Mesendoderm (in vitro differentiated cells): Measurements from ENCODE around the gene E2F2.

Experiments
- DNase-seq: peaks from one replicate; pipeline ENCODE4 v3.0.0; 2013
- H2AK5ac ChIP-seq: 2 replicates; pipeline ENCODE4 v1.6.1; 2013; ENCODE audit warnings: low read length, inconsistent platforms
- H2BK120ac ChIP-seq: 2 replicates; pipeline ENCODE4 v1.6.1; 2013; ENCODE audit warnings: low read depth, mild to moderate bottlenecking, low read length, moderate library complexity, mixed read lengths
- H2BK15ac ChIP-seq: replicated peaks from 2 replicates; pipeline ENCODE4 v1.6.1; 2013; ENCODE audit warnings: low read depth, mild to moderate bottlenecking, moderate library complexity
- H2BK5ac ChIP-seq: 2 replicates; pipeline ENCODE4 v1.6.1; 2013; ENCODE audit warnings: low read length, inconsistent platforms
- H3K18ac ChIP-seq: 2 replicates; pipeline ENCODE4 v1.6.1; 2013; ENCODE audit warnings: mild to moderate bottlenecking, low read length, mixed read lengths
- H3K23ac ChIP-seq: one replicate; pipeline ENCODE4 v1.6.1; 2013; ENCODE audit warnings: low read length
- H3K27ac ChIP-seq: 2 replicates; pipeline ENCODE4 v1.5.1; 2013; ENCODE audit warnings: low read depth, mild to moderate bottlenecking, inconsistent platforms, low read length, moderate library complexity
- H3K27me3 ChIP-seq: 2 replicates; pipeline ENCODE4 v1.6.1; 2013; ENCODE audit warnings: low read length, control low read depth, mild to moderate bottlenecking, inconsistent platforms; ENCODE audit not compliant: insufficient read depth, poor library complexity
- H3K36me3 ChIP-seq: 2 replicates; pipeline ENCODE4 v1.6.1; 2013; ENCODE audit warnings: low read length, inconsistent platforms; ENCODE audit not compliant: control insufficient read depth, insufficient read depth
- H3K4ac ChIP-seq: one replicate; pipeline ENCODE4 v1.6.1; 2013; ENCODE audit warnings: low read depth, mild to moderate bottlenecking, low read length, moderate library complexity
- H3K4me1 ChIP-seq: 2 replicates; pipeline ENCODE4 v1.6.1; 2013; ENCODE audit warnings: low read depth, low read length, inconsistent platforms; ENCODE audit not compliant: control insufficient read depth
- H3K4me2 ChIP-seq: 2 replicates; pipeline ENCODE4 v1.6.1; 2013; ENCODE audit warnings: low read length
- H3K4me3 ChIP-seq: 2 replicates; pipeline ENCODE4 v1.5.1; 2013; ENCODE audit warnings: mild to moderate bottlenecking, low read length
- H3K56ac ChIP-seq: one replicate; pipeline ENCODE4 v1.6.1; 2013; ENCODE audit warnings: low read length
- H3K79me1 ChIP-seq: 2 replicates; pipeline ENCODE4 v1.6.1; 2013; ENCODE audit warnings: low read length, inconsistent platforms
- H3K79me2 ChIP-seq: 2 replicates; pipeline ENCODE4 v1.6.1; 2013; ENCODE audit warnings: mild to moderate bottlenecking, low read length; ENCODE audit not compliant: control insufficient read depth, insufficient read depth
- H3K9ac ChIP-seq: 2 replicates; pipeline ENCODE4 v1.6.1; 2013; ENCODE audit warnings: low read length, inconsistent platforms
- H4K5ac ChIP-seq: one replicate; pipeline ENCODE4 v1.6.1; 2013; ENCODE audit warnings: low read length
- H4K8ac ChIP-seq: one replicate; pipeline ENCODE4 v1.6.1; 2013; ENCODE audit warnings: low read depth, mild to moderate bottlenecking, control low read depth, low read length, moderate library complexity
- WGBS: extraction: QIAGEN DNeasy Blood & Tissue Kit; methylation state at CpG from one replicate; pipeline ENCODE4 v1.1.7; 2013; ENCODE audit warnings: low lambda C conversion rate, missing lambda C conversion rate; ENCODE audit not compliant: insufficient coverage; ENCODE audit errors: extremely low coverage; 5-methylcytosine and 5-hydroxymethylcytosine counted together

Gene E2F2

DNA sequence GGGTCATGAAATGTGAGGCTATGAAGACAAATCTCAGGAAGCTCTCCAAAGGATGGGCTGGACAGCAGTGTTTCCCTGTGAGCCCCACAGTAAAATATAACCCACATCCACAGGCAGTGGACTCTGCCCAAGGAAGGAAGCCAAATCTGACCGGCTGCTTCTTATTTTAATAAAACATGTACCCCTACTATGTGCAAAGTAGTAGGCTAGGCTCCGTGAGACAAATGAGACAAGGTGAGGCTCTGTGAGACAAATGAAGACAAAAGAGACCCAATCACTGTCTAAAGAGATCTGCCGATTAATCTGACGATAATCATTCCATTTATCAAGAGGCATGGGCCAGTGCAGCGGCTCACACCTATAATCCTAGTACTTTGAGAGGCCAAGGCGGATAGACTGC, 49.1 kb downstream of the E2F2 start:
- Histone ChIP-seq H4K5ac (no peak overlapping the region), H3K79me2 (peaks cover 36% of the 10 kb centered on the region), H3K9ac (peak overlapping the region; percentile 48), H3K4me2 (peak overlapping the region; percentile 20), H2BK5ac (no peak overlapping the region), H3K56ac (peak overlapping the region; percentile 7), H3K27ac (no peak overlapping the region), H3K4me1 (peaks cover 9% of the 10 kb centered on the region), H3K4ac (no peak overlapping the region), H3K4me3 (no peak overlapping the region), H2AK5ac (no peak overlapping the region), H3K27me3 (no peaks in the 10 kb centered on the region), H3K23ac (no peak overlapping the region), H2BK120ac (no peak overlapping the region), H3K18ac (no peak overlapping the region), H3K79me1 (peaks cover 30% of the 10 kb centered on the region), H4K8ac (no peak overlapping the region), H3K36me3 (no peaks in the 10 kb centered on the region), H2BK15ac (no peak overlapping the region)
- DNase-seq, result no peak
- no CpG with 5 or more reads among the region's 6 CpGs for WGBS

DNA sequence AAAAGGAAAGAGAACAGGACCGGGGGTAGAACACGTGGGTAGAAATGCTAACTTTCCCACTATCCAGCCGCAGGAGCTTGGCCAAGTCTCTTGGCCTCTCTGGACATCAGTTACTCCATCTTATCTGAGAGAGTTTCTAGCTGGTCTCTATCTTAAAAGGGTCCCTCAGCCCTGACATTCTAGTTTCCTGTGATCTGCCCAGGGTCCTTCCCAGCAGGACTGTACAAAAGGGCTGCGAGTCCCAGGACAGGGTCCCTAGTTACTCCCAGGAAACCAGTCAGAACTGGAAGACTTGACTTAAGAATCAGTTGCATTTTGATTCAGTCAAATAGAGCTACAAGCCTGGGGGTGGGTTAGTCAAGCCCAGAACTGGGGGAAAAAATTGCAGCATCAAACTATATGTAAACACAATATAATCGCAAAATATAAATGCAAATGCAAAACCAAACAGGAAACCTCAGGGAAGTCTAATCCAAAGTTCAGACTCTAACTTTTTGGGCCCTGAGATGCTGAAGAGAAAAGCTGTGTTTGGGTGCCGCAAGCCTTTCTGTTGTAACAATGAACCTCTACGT, 49.9 kb downstream of the E2F2 start:
- Histone ChIP-seq H3K36me3 (no peaks in the 10 kb centered on the region), H2BK15ac (no peak overlapping the region), H3K56ac (no peak overlapping the region), H3K4ac (no peak overlapping the region), H3K4me1 (peaks cover 9% of the 10 kb centered on the region), H3K4me3 (no peak overlapping the region), H3K23ac (no peak overlapping the region), H2BK5ac (no peak overlapping the region), H3K18ac (no peak overlapping the region), H3K4me2 (no peak overlapping the region), H4K5ac (no peak overlapping the region), H3K79me1 (peaks cover 33% of the 10 kb centered on the region), H3K27me3 (no peaks in the 10 kb centered on the region), H3K79me2 (peaks cover 39% of the 10 kb centered on the region), H3K27ac (no peak overlapping the region), H2AK5ac (no peak overlapping the region), H3K9ac (peak overlapping the region; percentile 48), H4K8ac (no peak overlapping the region), H2BK120ac (no peak overlapping the region)
- WGBS, result no CpG with 5 or more reads among the region's 7 CpGs
- DNase-seq, result no peak

GRCh38 chr1:23480187-23481025, 50.6 kb downstream of the E2F2 start:
- no peak for DNase-seq
- H3K4me3 ChIP-seq, result no peak overlapping the region
- peaks cover 42% of the 10 kb centered on the region for H3K79me2 ChIP-seq
- H3K27me3 ChIP-seq, result no peaks in the 10 kb centered on the region
- no peak overlapping the region for H3K18ac ChIP-seq
- no peak overlapping the region for H3K4ac ChIP-seq
- H3K4me2 ChIP-seq, result no peak overlapping the region
- no peaks in the 10 kb centered on the region for H3K36me3 ChIP-seq
- no peak overlapping the region for H3K56ac ChIP-seq
- H3K79me1 ChIP-seq, result peaks cover 35% of the 10 kb centered on the region
- H3K4me1 ChIP-seq, result peaks cover 9% of the 10 kb centered on the region
- no peak overlapping the region for H2BK120ac ChIP-seq
- no peak overlapping the region for H2AK5ac ChIP-seq
- WGBS, result no CpG with 5 or more reads among the region's 4 CpGs
- no peak overlapping the region for H4K5ac ChIP-seq
- H3K9ac ChIP-seq, result peak overlapping the region; percentile 5
- no peak overlapping the region for H2BK5ac ChIP-seq
- H3K23ac ChIP-seq, result no peak overlapping the region
- no peak overlapping the region for H3K27ac ChIP-seq
- H4K8ac ChIP-seq, result no peak overlapping the region
- H2BK15ac ChIP-seq, result no peak overlapping the region

GRCh38 chr1:23479666-23479941, 51.4 kb downstream of the E2F2 start:
- H3K56ac ChIP-seq, result no peak overlapping the region
- H2BK120ac ChIP-seq, result no peak overlapping the region
- H3K4me1 ChIP-seq, result peaks cover 7% of the 10 kb centered on the region
- H2BK5ac ChIP-seq, result no peak overlapping the region
- no CpG with 5 or more reads among the region's 2 CpGs for WGBS
- no peak overlapping the region for H3K4me3 ChIP-seq
- no peak overlapping the region for H3K18ac ChIP-seq
- no peak overlapping the region for H4K5ac ChIP-seq
- no peak overlapping the region for H3K27ac ChIP-seq
- peaks cover 48% of the 10 kb centered on the region for H3K79me2 ChIP-seq
- no peak overlapping the region for H3K4me2 ChIP-seq
- H3K4ac ChIP-seq, result no peak overlapping the region
- H3K27me3 ChIP-seq, result no peaks in the 10 kb centered on the region
- no peak overlapping the region for H3K23ac ChIP-seq
- no peak overlapping the region for H2AK5ac ChIP-seq
- H2BK15ac ChIP-seq, result no peak overlapping the region
- no peak overlapping the region for H3K9ac ChIP-seq
- peaks cover 40% of the 10 kb centered on the region for H3K79me1 ChIP-seq
- DNase-seq, result no peak
- no peak overlapping the region for H4K8ac ChIP-seq
- no peaks in the 10 kb centered on the region for H3K36me3 ChIP-seq

GRCh38 chr1:23478896-23479665, 52.0 kb downstream of the E2F2 start:
- Histone ChIP-seq H3K23ac (no peak overlapping the region), H3K18ac (no peak overlapping the region), H3K4me2 (no peak overlapping the region), H3K56ac (no peak overlapping the region), H2BK120ac (no peak overlapping the region), H3K4me3 (no peak overlapping the region), H3K27ac (no peak overlapping the region), H2BK5ac (no peak overlapping the region), H3K27me3 (no peaks in the 10 kb centered on the region), H3K79me2 (peaks cover 48% of the 10 kb centered on the region), H3K4ac (no peak overlapping the region), H2BK15ac (no peak overlapping the region), H2AK5ac (no peak overlapping the region), H3K79me1 (peaks cover 42% of the 10 kb centered on the region), H3K36me3 (no peaks in the 10 kb centered on the region), H3K9ac (no peak overlapping the region), H4K8ac (no peak overlapping the region), H3K4me1 (peaks cover 7% of the 10 kb centered on the region), H4K5ac (no peak overlapping the region)
- no CpG with 5 or more reads among the region's 9 CpGs for WGBS
- DNase-seq, result no peak
